KMS-11 (cell line): ENCODE measurements around the gene PUSL1.

ENCODE experiments used
- H2AFZ ChIP-seq: fragments of 200-600 bp; sonication (generic); 2 replicates; pipeline ENCODE4 v1.6.1; 2016; ENCODE audit warnings: antibody characterized with exemption, mixed run types, low read depth
- H3K27ac ChIP-seq: fragments of 200-600 bp; sonication (generic); 2 replicates; pipeline ENCODE4 v1.6.1; 2016; ENCODE audit warnings: mild to moderate bottlenecking, mixed run types
- H3K27me3 ChIP-seq: fragments of 200-600 bp; sonication (generic); 2 replicates; pipeline ENCODE4 v1.6.1; 2017; ENCODE audit warnings: mild to moderate bottlenecking, low read depth, mixed run types, moderate library complexity; ENCODE audit not compliant: insufficient read depth
- H3K36me3 ChIP-seq: fragments of 200-600 bp; sonication (generic); 2 replicates; pipeline ENCODE4 v1.6.1; 2017; ENCODE audit warnings: mild to moderate bottlenecking, mixed run types; ENCODE audit not compliant: insufficient read depth
- H3K4me1 ChIP-seq: fragments of 200-600 bp; sonication (generic); 2 replicates; pipeline ENCODE4 v1.6.1; 2016; ENCODE audit warnings: mild to moderate bottlenecking, low read depth, mixed run types; ENCODE audit not compliant: poor library complexity, severe bottlenecking
- H3K4me2 ChIP-seq: fragments of 200-600 bp; sonication (generic); 2 replicates; pipeline ENCODE4 v1.7.0; 2016; ENCODE audit warnings: mild to moderate bottlenecking, mixed run types
- H3K4me3 ChIP-seq: fragments of 200-600 bp; sonication (generic); IDR thresholded peaks from 2 replicates; pipeline ENCODE4 v1.6.1; 2017; ENCODE audit warnings: low read depth, low read length, mixed read lengths; ENCODE audit not compliant: insufficient read depth
- H3K79me2 ChIP-seq: fragments of 200-600 bp; sonication (generic); 2 replicates; pipeline ENCODE4 v1.6.1; 2016; ENCODE audit warnings: low read depth, mixed run types; ENCODE audit not compliant: insufficient read depth
- H3K9ac ChIP-seq: fragments of 200-600 bp; sonication (generic); 2 replicates; pipeline ENCODE4 v1.6.1; 2016; ENCODE audit warnings: mild to moderate bottlenecking, mixed run types
- H4K20me1 ChIP-seq: fragments of 200-600 bp; sonication (generic); 2 replicates; pipeline ENCODE4 v1.6.1; 2016; ENCODE audit warnings: mild to moderate bottlenecking, mixed run types; ENCODE audit not compliant: insufficient read depth
- TF ChIP-seq, protein P1 (sequence below): fragments of 200-600 bp; sonication (generic); conservative IDR thresholded peaks from 2 replicates; pipeline ENCODE4 v1.6.1; 2017; ENCODE audit warnings: low read depth, mild to moderate bottlenecking, antibody characterized with exemption, low read length, moderate library complexity, mixed read lengths

PUSL1 gene

DNA sequence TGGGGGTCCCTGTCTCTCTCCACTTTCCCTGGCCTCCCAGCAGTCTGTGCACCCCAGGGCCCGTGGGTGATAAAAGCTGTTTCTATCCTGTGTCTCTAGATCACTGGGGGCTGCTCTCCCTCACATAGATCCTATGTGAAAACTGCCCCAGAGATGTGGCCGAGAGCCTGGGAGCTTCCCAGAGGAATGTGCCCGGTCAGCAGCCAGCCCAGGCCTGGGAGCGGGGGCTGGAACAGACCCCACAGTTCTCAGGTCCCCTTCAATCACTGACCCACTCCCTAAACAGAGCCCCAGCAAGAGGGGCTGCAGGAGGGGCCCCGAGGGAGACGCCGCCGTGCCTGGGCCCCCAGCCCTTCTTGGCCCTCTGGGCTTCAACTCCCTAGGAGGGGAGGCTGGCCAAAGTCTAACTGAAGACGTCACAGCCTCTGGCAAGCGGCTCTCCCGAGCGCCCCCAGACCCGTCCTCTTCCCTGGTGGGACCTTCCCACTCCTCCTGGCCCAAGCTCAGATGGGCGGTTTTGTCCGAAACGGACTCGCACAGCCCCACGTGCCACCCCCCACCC is 49.6 kb downstream of the PUSL1 start:
- Histone ChIP-seq H4K20me1 (no peaks in the 10 kb centered on the region), H3K4me2 (no peak overlapping the region), H3K27me3 (peaks cover 8% of the 10 kb centered on the region; the same call in 1 of the 2 replicates), H3K36me3 (no peaks in the 10 kb centered on the region), H2AFZ (no peak overlapping the region), H3K79me2 (no peaks in the 10 kb centered on the region), H3K4me1 (peaks cover 14% of the 10 kb centered on the region), H3K27ac (no peak overlapping the region), H3K9ac (no peak overlapping the region), H3K4me3 (no peak overlapping the region)
- TF ChIP-seq, protein P1, sequence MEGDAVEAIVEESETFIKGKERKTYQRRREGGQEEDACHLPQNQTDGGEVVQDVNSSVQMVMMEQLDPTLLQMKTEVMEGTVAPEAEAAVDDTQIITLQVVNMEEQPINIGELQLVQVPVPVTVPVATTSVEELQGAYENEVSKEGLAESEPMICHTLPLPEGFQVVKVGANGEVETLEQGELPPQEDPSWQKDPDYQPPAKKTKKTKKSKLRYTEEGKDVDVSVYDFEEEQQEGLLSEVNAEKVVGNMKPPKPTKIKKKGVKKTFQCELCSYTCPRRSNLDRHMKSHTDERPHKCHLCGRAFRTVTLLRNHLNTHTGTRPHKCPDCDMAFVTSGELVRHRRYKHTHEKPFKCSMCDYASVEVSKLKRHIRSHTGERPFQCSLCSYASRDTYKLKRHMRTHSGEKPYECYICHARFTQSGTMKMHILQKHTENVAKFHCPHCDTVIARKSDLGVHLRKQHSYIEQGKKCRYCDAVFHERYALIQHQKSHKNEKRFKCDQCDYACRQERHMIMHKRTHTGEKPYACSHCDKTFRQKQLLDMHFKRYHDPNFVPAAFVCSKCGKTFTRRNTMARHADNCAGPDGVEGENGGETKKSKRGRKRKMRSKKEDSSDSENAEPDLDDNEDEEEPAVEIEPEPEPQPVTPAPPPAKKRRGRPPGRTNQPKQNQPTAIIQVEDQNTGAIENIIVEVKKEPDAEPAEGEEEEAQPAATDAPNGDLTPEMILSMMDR, result no peak

DNA sequence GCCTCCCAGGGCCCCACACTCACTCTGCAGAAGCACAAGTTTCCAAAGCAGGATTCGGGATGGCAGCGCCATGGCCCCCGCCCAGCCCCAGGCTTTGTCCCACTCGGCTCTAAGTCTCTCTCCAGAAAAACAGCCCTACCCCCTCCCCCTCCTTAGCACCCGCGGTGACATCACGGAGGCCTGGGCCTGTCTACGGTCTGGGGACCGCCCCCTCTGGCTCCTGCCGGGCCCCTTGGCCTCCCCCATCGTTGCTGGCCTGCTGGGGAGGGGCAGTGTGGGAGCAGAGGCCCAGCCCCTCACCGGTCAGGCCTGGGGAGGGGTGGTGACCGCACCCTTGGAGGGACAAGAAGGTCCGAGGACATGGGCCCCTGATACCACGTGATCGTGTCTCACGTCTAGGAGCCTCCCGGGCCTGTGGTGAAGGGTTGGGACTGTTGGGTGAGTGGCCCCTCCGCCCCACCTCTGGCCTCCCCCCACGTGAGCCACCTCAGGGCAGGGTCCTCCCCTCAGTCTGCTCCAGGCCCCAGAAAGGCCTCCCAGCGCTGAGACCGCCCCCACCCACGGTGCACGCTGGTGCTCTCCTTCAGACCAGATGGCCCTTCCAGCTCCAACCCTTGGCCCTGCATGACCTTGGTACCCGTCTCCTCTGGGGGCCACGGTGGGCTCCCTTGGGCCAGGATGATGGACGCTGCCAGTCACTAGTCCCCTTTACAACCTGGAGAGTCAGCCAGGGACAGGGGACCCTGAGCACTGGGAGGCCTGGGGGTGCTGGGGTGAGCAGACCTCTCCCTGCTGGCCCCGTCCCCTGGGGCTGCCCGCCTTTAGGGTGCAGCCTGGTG is 50.3 kb downstream of the PUSL1 start, which contains the start of gene MXRA8:
Gene MXRA8, minus strand, starts transcription at position 123 of the 839 bp plus-strand sequence. Its CDS starts 51 bp downstream, at position 72.
- Histone ChIP-seq H3K4me2 (peak within 1 kb of the TSS; percentile 9; the same call in 1 of the 2 replicates), H3K4me3 (no peak within 1 kb of the TSS), H3K4me1 (peaks cover 14% of the 10 kb centered on the region), H2AFZ (no peak within 1 kb of the TSS), H3K27me3 (peaks cover 8% of the 10 kb centered on the region; the same call in 1 of the 2 replicates), H3K79me2 (no peaks in the 10 kb centered on the region), H3K9ac (no peak within 1 kb of the TSS), H3K27ac (no peak within 1 kb of the TSS), H3K36me3 (no peaks in the 10 kb centered on the region), H4K20me1 (no peaks in the 10 kb centered on the region)
- TF ChIP-seq, protein P1, result no peak

DNA sequence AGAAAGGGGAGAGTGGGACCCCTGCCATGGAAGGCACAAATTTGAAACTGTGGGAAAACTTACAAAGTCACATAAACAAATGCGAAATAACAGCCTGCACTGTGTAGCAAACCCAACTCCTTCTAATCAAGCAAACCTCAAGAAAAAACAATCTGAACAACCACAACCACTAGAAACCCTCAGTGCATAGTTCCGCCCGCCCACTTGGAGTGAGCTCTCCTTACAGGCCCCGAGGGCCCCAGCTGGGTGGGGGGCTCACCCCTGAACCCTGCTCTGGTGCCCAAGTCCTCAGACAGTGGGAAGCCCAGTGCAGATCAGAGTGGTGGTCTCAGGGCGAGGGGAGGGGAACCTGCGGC is 50.9 kb downstream of the PUSL1 start:
- H3K4me3 ChIP-seq, result no peak overlapping the region
- peaks cover 8% of the 10 kb centered on the region; the same call in 1 of the 2 replicates for H3K27me3 ChIP-seq
- TF ChIP-seq, protein P1, result no peak
- no peak overlapping the region for H3K9ac ChIP-seq
- H3K79me2 ChIP-seq, result no peaks in the 10 kb centered on the region
- no peak overlapping the region for H3K27ac ChIP-seq
- no peaks in the 10 kb centered on the region for H4K20me1 ChIP-seq
- peak overlapping the region; percentile 9; the same call in 1 of the 2 replicates for H3K4me2 ChIP-seq
- no peaks in the 10 kb centered on the region for H3K36me3 ChIP-seq
- no peak overlapping the region for H2AFZ ChIP-seq
- peaks cover 14% of the 10 kb centered on the region for H3K4me1 ChIP-seq

DNA sequence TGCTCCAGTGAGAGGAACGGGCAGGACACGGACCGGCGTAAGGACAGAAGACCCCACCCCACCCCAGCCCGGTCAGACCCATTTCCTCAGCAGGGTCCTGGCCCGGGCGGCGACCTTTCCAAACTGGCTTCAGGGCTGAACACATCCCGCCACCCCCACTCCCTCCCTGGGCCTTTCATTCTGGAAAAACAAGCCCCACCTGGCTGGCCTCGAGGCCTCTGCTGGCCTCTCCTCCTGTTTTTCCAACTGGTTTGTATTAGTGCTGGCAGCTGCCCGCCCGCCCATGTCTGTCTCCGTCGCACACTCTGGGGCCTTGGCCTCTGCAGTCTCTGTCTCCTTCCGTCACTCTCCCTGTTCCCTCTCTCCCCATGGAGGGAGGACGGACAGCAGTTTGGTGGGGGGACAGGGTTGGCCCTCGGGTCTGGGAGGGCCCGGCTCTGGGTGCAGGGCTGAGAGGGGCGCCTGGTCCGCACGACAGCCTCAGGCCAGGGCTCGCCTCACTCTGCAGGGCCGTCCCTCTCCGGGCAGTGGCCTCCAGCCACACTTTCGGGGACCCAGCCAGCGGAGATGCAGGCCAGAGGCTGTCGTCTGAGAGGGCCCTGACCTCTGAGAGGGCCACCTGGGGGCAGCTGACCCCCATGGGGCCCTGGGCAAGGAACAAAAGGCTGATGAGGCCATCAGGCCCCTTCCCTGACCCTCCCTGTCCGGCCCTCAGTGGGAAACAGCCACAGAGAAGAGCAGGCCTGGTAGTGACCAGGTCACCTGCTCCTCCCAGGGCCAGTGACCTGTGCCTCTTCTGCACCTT is 51.5 kb downstream of the PUSL1 start:
- H3K4me3 ChIP-seq, result no peak overlapping the region
- no peaks in the 10 kb centered on the region for H3K36me3 ChIP-seq

More for the DNA sequence above, 51.5 kb downstream of the PUSL1 start:
- H3K27ac ChIP-seq, result no peak overlapping the region
- no peak overlapping the region for H3K9ac ChIP-seq
- H2AFZ ChIP-seq, result no peak overlapping the region
- TF ChIP-seq, protein P1, result no peak
- H3K79me2 ChIP-seq, result no peaks in the 10 kb centered on the region
- H3K4me2 ChIP-seq, result peak overlapping the region; percentile 9; the same call in 1 of the 2 replicates
- H4K20me1 ChIP-seq, result no peaks in the 10 kb centered on the region
- H3K27me3 ChIP-seq, result peaks cover 8% of the 10 kb centered on the region; the same call in 1 of the 2 replicates
- H3K4me1 ChIP-seq, result peaks cover 14% of the 10 kb centered on the region
